Measurements from ENCODE around the gene GLOD4. TPM values are rescaled to one million over a fixed set of nuclear protein-coding genes. Genes with fewer than 3 reads are reported as not detected.

GLOD4 gene
- total RNA-seq, 1 donor from 2014 or later = 61.8 TPM

DNA sequence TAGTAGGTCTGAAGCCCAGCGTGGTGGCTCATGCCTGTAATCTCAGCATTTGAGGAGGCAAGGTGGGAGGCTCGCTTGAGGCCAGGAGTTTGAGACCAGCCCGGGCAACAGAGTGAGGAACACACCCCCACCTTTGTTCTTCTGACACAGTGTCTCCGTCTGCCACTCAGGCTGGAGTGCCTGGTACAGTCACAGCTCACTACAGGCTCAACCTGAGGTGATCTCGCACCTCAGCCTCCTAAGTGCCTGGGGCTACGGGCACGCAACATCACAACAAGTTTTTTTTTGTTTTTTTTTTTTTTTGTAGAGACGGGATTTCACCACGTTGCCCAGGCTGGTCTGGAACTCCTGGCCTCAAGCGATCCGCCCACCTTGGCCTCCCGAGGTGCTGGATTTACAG is 56.3 kb downstream of the GLOD4 start:
- Mint-ChIP-seq H3K36me3 (ENCODE audit: low read depth, unreplicated experiment) (no peaks in the 10 kb centered on the region), H3K4me3 (ENCODE audit: unreplicated experiment) (no peak overlapping the region), H3K9me3 (ENCODE audit: unreplicated experiment) (no peaks in the 10 kb centered on the region), H3K4me1 (ENCODE audit: low read depth, unreplicated experiment) (peaks cover 2% of the 10 kb centered on the region), H3K27me3 (ENCODE audit: low read depth, unreplicated experiment) (peaks cover 3% of the 10 kb centered on the region), H3K27ac (ENCODE audit: unreplicated experiment) (no peak overlapping the region)
- Histone ChIP-seq H3K36me3 (ENCODE audit: insufficient read depth, low read length) (no peaks in the 10 kb centered on the region), H3K9ac (ENCODE audit: low read length) (no peak overlapping the region), H3K9me3 (ENCODE audit: insufficient read depth, low read depth, low read length) (no peaks in the 10 kb centered on the region), H3K4me3 (ENCODE audit: insufficient read depth, low read depth, low read length) (no peak overlapping the region), H3K4me1 (ENCODE audit: insufficient read depth, low read length) (no peaks in the 10 kb centered on the region), H3K4me2 (ENCODE audit: low read length) (no peak overlapping the region), H3K27ac (ENCODE audit: low read depth, low read length) (no peak overlapping the region), H2AFZ (ENCODE audit: low read depth, low read length) (no peak overlapping the region), H3K79me2 (ENCODE audit: insufficient read depth, low read length) (no peaks in the 10 kb centered on the region), H3K27me3 (ENCODE audit: insufficient read depth, low read length) (no peaks in the 10 kb centered on the region), H4K20me1 (ENCODE audit: insufficient read depth, low read length) (peaks cover under 1% of the 10 kb centered on the region)
- DNase-seq (ENCODE audit: low read depth) (no peak), FAIRE-seq (no peak)
- TF ChIP-seq EZH2 (IDR thresholded peaks at IDR 0.05; ENCODE audit: insufficient read depth, low read length) = no peak
- TF ChIP-seq, protein P1, sequence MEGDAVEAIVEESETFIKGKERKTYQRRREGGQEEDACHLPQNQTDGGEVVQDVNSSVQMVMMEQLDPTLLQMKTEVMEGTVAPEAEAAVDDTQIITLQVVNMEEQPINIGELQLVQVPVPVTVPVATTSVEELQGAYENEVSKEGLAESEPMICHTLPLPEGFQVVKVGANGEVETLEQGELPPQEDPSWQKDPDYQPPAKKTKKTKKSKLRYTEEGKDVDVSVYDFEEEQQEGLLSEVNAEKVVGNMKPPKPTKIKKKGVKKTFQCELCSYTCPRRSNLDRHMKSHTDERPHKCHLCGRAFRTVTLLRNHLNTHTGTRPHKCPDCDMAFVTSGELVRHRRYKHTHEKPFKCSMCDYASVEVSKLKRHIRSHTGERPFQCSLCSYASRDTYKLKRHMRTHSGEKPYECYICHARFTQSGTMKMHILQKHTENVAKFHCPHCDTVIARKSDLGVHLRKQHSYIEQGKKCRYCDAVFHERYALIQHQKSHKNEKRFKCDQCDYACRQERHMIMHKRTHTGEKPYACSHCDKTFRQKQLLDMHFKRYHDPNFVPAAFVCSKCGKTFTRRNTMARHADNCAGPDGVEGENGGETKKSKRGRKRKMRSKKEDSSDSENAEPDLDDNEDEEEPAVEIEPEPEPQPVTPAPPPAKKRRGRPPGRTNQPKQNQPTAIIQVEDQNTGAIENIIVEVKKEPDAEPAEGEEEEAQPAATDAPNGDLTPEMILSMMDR (IDR thresholded peaks at IDR 0.05; ENCODE audit: insufficient read depth, low read depth, low read length) = no peak

GRCh38 chr17:725084-725483 is 57.0 kb downstream of the GLOD4 start:
- FAIRE-seq = no peak
- no peak overlapping the region for H3K4me3 Mint-ChIP-seq (ENCODE audit: unreplicated experiment)
- peaks cover 3% of the 10 kb centered on the region for H3K27me3 Mint-ChIP-seq (ENCODE audit: low read depth, unreplicated experiment)

GRCh38 chr17:721540-721937 is 60.5 kb downstream of the GLOD4 start:
- Histone ChIP-seq H3K79me2 (ENCODE audit: insufficient read depth, low read length) (no peaks in the 10 kb centered on the region), H3K4me1 (ENCODE audit: insufficient read depth, low read length) (no peaks in the 10 kb centered on the region), H3K4me2 (ENCODE audit: low read length) (no peak overlapping the region), H2AFZ (ENCODE audit: low read depth, low read length) (no peak overlapping the region), H3K27me3 (ENCODE audit: insufficient read depth, low read length) (no peaks in the 10 kb centered on the region), H3K9me3 (ENCODE audit: insufficient read depth, low read depth, low read length) (no peaks in the 10 kb centered on the region), H4K20me1 (ENCODE audit: insufficient read depth, low read length) (peaks cover 4% of the 10 kb centered on the region), H3K4me3 (ENCODE audit: insufficient read depth, low read depth, low read length) (no peak overlapping the region), H3K9ac (ENCODE audit: low read length) (no peak overlapping the region), H3K27ac (ENCODE audit: low read depth, low read length) (no peak overlapping the region), H3K36me3 (ENCODE audit: insufficient read depth, low read length) (no peaks in the 10 kb centered on the region)
- H3K27me3 Mint-ChIP-seq (ENCODE audit: low read depth, unreplicated experiment) = peaks cover 3% of the 10 kb centered on the region
- TF ChIP-seq EZH2 (IDR thresholded peaks at IDR 0.05; ENCODE audit: insufficient read depth, low read length) = no peak
- TF ChIP-seq, protein P1 (IDR thresholded peaks at IDR 0.05; ENCODE audit: insufficient read depth, low read depth, low read length) = no peak
- DNase-seq (ENCODE audit: low read depth) = no peak
- H3K4me3 Mint-ChIP-seq (ENCODE audit: unreplicated experiment) = no peak overlapping the region
- no peaks in the 10 kb centered on the region for H3K4me1 Mint-ChIP-seq (ENCODE audit: low read depth, unreplicated experiment)
- H3K36me3 Mint-ChIP-seq (ENCODE audit: low read depth, unreplicated experiment) = no peaks in the 10 kb centered on the region
- no peak overlapping the region for H3K27ac Mint-ChIP-seq (ENCODE audit: unreplicated experiment)
- no peak for FAIRE-seq
- H3K9me3 Mint-ChIP-seq (ENCODE audit: unreplicated experiment) = no peaks in the 10 kb centered on the region

More at GRCh38 chr17:725084-725483, 57.0 kb downstream of the GLOD4 start:
- H2AFZ ChIP-seq (ENCODE audit: low read depth, low read length) = no peak overlapping the region
- no peak overlapping the region for H3K4me3 ChIP-seq (ENCODE audit: insufficient read depth, low read depth, low read length)
- H3K36me3 ChIP-seq (ENCODE audit: insufficient read depth, low read length) = no peaks in the 10 kb centered on the region
- H3K4me1 ChIP-seq (ENCODE audit: insufficient read depth, low read length) = no peaks in the 10 kb centered on the region
- Mint-ChIP-seq H3K9me3 (ENCODE audit: unreplicated experiment) (no peaks in the 10 kb centered on the region), H3K27ac (ENCODE audit: unreplicated experiment) (no peak overlapping the region), H3K4me1 (ENCODE audit: low read depth, unreplicated experiment) (peaks cover 2% of the 10 kb centered on the region), H3K36me3 (ENCODE audit: low read depth, unreplicated experiment) (no peaks in the 10 kb centered on the region)
- peaks cover 4% of the 10 kb centered on the region for H4K20me1 ChIP-seq (ENCODE audit: insufficient read depth, low read length)
- no peaks in the 10 kb centered on the region for H3K9me3 ChIP-seq (ENCODE audit: insufficient read depth, low read depth, low read length)
- H3K27ac ChIP-seq (ENCODE audit: low read depth, low read length) = no peak overlapping the region
- DNase-seq (ENCODE audit: low read depth) = no peak
- H3K27me3 ChIP-seq (ENCODE audit: insufficient read depth, low read length) = no peaks in the 10 kb centered on the region
- no peak overlapping the region for H3K9ac ChIP-seq (ENCODE audit: low read length)
- TF ChIP-seq, protein P1 (IDR thresholded peaks at IDR 0.05; ENCODE audit: insufficient read depth, low read depth, low read length) = no peak
- TF ChIP-seq EZH2 (IDR thresholded peaks at IDR 0.05; ENCODE audit: insufficient read depth, low read length) = no peak
- H3K79me2 ChIP-seq (ENCODE audit: insufficient read depth, low read length) = no peaks in the 10 kb centered on the region
- no peak overlapping the region for H3K4me2 ChIP-seq (ENCODE audit: low read length)
